GM21717 (cell line): ENCODE data around the gene WT1.
A peak's percentile ranks its signal among the peaks of the same experiment; 100 is the strongest.

ENCODE experiments used
- ATAC-seq: cut with Tn5 transposase; IDR thresholded peaks from one replicate; pipeline ENCODE4 v1.9.1; 2021; ENCODE audit warnings: mild to moderate bottlenecking, moderate library complexity; ENCODE audit not compliant: unreplicated experiment

Gene WT1

GRCh38 chr11:32426192-32426591 is 9.1 kb downstream of the WT1 start:
- no peak for ATAC-seq

- no peak for ATAC-seq
Measured at GRCh38 chr11:32425761-32426160, 9.6 kb downstream of the WT1 start.

- ATAC-seq: no peak
Measured at GRCh38 chr11:32422545-32422944, 12.8 kb downstream of the WT1 start.

- ATAC-seq: no peak
Measured at GRCh38 chr11:32421992-32422391, 13.3 kb downstream of the WT1 start.

- peak; percentile 86 for ATAC-seq
Measured at GRCh38 chr11:32420937-32421901, 14.1 kb downstream of the WT1 start.

- no peak for ATAC-seq
Measured at GRCh38 chr11:32420139-32420538, 15.2 kb downstream of the WT1 start.

- no peak for ATAC-seq
Measured at GRCh38 chr11:32418836-32419235, 16.5 kb downstream of the WT1 start.

GRCh38 chr11:32417806-32418205 is 17.5 kb downstream of the WT1 start:
- ATAC-seq: no peak

GRCh38 chr11:32416301-32416700 is 19.0 kb downstream of the WT1 start:
- no peak for ATAC-seq

- ATAC-seq: no peak
Measured at GRCh38 chr11:32414925-32415324, 20.4 kb downstream of the WT1 start.

- ATAC-seq: no peak
Measured at GRCh38 chr11:32411942-32412615, 23.3 kb downstream of the WT1 start.

GRCh38 chr11:32405592-32405991 is 29.7 kb downstream of the WT1 start:
- no peak for ATAC-seq

GRCh38 chr11:32402836-32403235 is 32.5 kb downstream of the WT1 start:
- no peak for ATAC-seq

GRCh38 chr11:32400670-32401369 is 34.5 kb downstream of the WT1 start:
- no peak for ATAC-seq

GRCh38 chr11:32400196-32400595 is 35.1 kb downstream of the WT1 start:
- ATAC-seq: no peak

GRCh38 chr11:32396991-32397390 is 38.3 kb downstream of the WT1 start:
- ATAC-seq: no peak

- no peak for ATAC-seq
Measured at GRCh38 chr11:32396331-32396730, 39.0 kb downstream of the WT1 start.

GRCh38 chr11:32395127-32395526 is 40.2 kb downstream of the WT1 start:
- ATAC-seq: no peak

- no peak for ATAC-seq
Measured at GRCh38 chr11:32392840-32393239, 42.5 kb downstream of the WT1 start.

GRCh38 chr11:32391956-32392553 is 43.3 kb downstream of the WT1 start:
- no peak for ATAC-seq

GRCh38 chr11:32391479-32391878 is 43.9 kb downstream of the WT1 start:
- no peak for ATAC-seq
